ENCODE data around the gene NKIRAS1. TPM values are rescaled to one million over a fixed set of nuclear protein-coding genes. Genes with fewer than 3 reads are reported as not detected.

NKIRAS1 gene
- 5.1 and 6.1 TPM in 2 replicates for total RNA-seq

GRCh38 chr3:23916886-23917678, at the start of gene NKIRAS1, which contains the start of gene RPL15:
Gene NKIRAS1 (minus strand): TSS chr3:23916990. CDS start chr3:23910904, 6,086 bp downstream.
Gene RPL15 (plus strand): TSS chr3:23917132. CDS start chr3:23917860, 728 bp downstream.
- DNase-seq (ENCODE audit: low read depth in 2 of 2) = peak; percentile 92 to 98

GRCh38 chr3:23966328-23966727, 49.5 kb upstream of the NKIRAS1 start:
- peak in 1 of 2 donors; percentile 54 for DNase-seq (ENCODE audit: low read depth in 2 of 2)

GRCh38 chr3:23964537-23965235, 47.9 kb upstream of the NKIRAS1 start:
- DNase-seq (ENCODE audit: low read depth in 2 of 2) = no peak

GRCh38 chr3:23961913-23962312, 45.1 kb upstream of the NKIRAS1 start:
- no peak for DNase-seq (ENCODE audit: low read depth in 2 of 2)

- no peak for DNase-seq (ENCODE audit: low read depth in 2 of 2)
Measured at GRCh38 chr3:23961066-23961465, 44.3 kb upstream of the NKIRAS1 start.

GRCh38 chr3:23960649-23961048, 43.9 kb upstream of the NKIRAS1 start:
- no peak for DNase-seq (ENCODE audit: low read depth in 2 of 2)

GRCh38 chr3:23959135-23959900, 42.5 kb upstream of the NKIRAS1 start:
- peak in 1 of 2 donors; percentile 87 for DNase-seq (ENCODE audit: low read depth in 2 of 2)

GRCh38 chr3:23956701-23957100, 39.9 kb upstream of the NKIRAS1 start:
- DNase-seq (ENCODE audit: low read depth in 2 of 2) = no peak

- no peak for DNase-seq (ENCODE audit: low read depth in 2 of 2)
Measured at GRCh38 chr3:23954144-23954543, 37.4 kb upstream of the NKIRAS1 start.

- DNase-seq (ENCODE audit: low read depth in 2 of 2) = no peak
Measured at GRCh38 chr3:23953523-23953922, 36.7 kb upstream of the NKIRAS1 start.

GRCh38 chr3:23952646-23953045, 35.9 kb upstream of the NKIRAS1 start:
- no peak for DNase-seq (ENCODE audit: low read depth in 2 of 2)

- no peak for DNase-seq (ENCODE audit: low read depth in 2 of 2)
Measured at GRCh38 chr3:23950293-23950692, 33.5 kb upstream of the NKIRAS1 start.

GRCh38 chr3:23949784-23950183, 33.0 kb upstream of the NKIRAS1 start:
- peak in 1 of 2 donors; percentile 12 for DNase-seq (ENCODE audit: low read depth in 2 of 2)

- no peak for DNase-seq (ENCODE audit: low read depth in 2 of 2)
Measured at GRCh38 chr3:23948761-23949160, 32.0 kb upstream of the NKIRAS1 start.

- peak; percentile 89 to 97 for DNase-seq (ENCODE audit: low read depth in 2 of 2)
Measured at GRCh38 chr3:23945913-23946687, 29.3 kb upstream of the NKIRAS1 start.

- DNase-seq (ENCODE audit: low read depth in 2 of 2) = no peak
Measured at GRCh38 chr3:23945663-23945912, 28.8 kb upstream of the NKIRAS1 start.

- DNase-seq (ENCODE audit: low read depth in 2 of 2) = peak; percentile 47 to 87
Measured at GRCh38 chr3:23944861-23945662, 28.3 kb upstream of the NKIRAS1 start, which contains the start of gene NR1D2. Gene NR1D2 (plus strand): TSS chr3:23945286. CDS start chr3:23945579, 293 bp downstream.

GRCh38 chr3:23944007-23944783, 27.4 kb upstream of the NKIRAS1 start:
- no peak for DNase-seq (ENCODE audit: low read depth in 2 of 2)

- DNase-seq (ENCODE audit: low read depth in 2 of 2) = no peak
Measured at GRCh38 chr3:23942546-23942945, 25.8 kb upstream of the NKIRAS1 start.

- DNase-seq (ENCODE audit: low read depth in 2 of 2) = no peak
Measured at GRCh38 chr3:23941440-23941839, 24.6 kb upstream of the NKIRAS1 start.
